ENCODE results near the gene BCL2L13.
"Not testable (repeated sequence)": the region's sequence is repeated elsewhere in the genome, so short reads cannot be mapped to it uniquely, and the experiment has no call there.

The BCL2L13 gene

GRCh38 chr22:17695986-17696385 lies 57.4 kb downstream of the BCL2L13 start:
- no peak for DNase-seq

DNA sequence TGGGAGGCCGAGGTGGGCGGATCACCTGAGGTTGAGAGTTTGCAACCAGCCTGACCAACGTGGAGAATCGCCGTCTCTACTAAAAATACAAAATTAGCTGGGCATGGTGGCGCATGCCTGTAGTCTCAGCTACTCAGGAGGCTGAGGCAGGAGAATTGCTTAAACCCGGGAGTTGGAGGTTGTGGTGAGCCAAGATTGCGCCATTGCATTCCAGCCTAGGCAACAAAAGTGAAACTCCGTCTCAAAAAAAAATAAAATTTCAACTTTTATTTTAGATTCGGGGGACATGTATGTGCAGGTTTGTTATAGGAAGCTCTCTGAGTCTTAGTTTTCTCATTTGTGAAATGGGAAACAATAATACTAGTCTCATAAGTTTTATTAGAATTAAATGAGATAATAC lies 58.6 kb downstream of the BCL2L13 start:
- not testable (repeated sequence) for DNase-seq

GRCh38 chr22:17698276-17698675 lies 59.7 kb downstream of the BCL2L13 start:
- DNase-seq = not testable (repeated sequence)

GRCh38 chr22:17698948-17699347 lies 60.4 kb downstream of the BCL2L13 start:
- DNase-seq = no peak

GRCh38 chr22:17699696-17700340 lies 61.3 kb downstream of the BCL2L13 start:
- no peak for DNase-seq

DNA sequence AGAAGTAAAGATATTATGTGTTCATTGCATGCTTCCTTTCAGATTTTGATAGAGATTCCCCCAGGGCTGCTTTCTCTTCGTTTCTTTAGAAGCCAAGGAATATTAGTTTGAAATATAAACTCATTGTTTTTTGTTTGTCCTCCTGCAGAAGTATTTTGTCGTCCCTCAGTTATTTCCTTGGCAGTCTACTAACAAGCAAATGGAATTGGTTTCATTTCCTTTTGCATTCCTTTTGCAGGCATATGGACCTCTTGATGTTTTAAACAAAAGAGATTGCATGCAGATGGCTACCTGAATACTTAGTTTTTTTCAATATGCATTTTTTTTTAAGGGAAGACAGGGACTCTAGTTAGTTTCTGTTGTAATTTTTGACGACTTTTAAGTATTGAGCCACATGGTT lies 62.2 kb downstream of the BCL2L13 start:
- DNase-seq = no peak

DNA sequence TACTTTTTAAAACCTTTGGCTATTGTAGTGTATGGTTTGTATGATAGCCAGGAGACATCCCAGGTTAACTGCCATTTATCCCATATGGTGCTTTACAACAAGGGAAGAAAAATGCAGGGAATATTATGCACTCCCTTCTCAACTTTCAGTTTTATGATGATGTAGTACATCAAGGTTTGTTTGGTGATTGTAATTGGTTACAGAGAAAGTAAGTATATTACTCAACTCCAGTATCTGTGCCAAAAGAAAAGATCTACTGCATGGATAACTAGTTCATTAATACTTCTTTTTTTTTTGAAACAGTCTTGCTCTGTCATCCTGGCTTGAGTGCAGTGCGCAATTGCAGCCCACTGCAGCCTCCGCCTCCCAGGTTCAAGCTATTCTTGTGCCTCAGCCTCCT lies 65.3 kb downstream of the BCL2L13 start:
- DNase-seq = no peak

DNA sequence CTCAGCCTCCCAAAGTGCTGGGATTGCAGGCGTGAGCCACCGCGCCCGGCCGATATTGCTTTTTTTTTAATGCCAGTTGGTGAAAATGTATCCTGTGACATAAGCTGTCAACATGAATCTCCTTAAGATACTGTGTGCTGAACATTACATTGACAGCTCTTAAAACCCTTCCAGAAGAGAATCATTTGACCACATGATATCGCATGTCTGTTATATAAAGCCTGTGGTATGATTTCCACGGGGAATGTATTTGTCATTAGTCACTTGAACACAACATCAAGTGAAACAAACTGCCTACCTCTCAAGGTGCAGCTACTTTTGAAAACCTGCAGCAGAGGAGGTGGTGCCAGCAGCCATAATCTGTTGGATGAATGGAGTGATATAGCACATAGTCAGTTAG lies 67.0 kb downstream of the BCL2L13 start:
- DNase-seq = no peak

- DNase-seq = no peak
Measured at GRCh38 chr22:17705951-17706900, 67.7 kb downstream of the BCL2L13 start.

DNA sequence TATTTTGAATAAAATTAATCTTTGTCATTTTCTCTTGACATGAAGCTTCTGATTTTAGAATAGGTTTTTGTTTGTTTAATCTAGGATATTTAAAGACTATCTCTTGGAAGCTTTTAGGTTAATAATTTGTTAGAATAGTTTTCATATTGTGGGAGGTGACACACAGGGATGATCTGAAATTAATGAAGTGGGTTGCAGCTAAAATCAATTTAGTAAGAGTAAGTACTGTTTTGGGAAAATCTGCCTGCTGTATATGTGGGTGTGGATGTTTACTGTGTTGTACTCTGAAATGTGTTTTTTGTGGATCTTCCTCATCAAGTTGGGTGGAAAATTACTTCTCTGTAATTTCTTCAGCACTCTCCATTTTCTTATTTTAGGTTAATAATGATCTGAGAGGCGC lies 68.4 kb downstream of the BCL2L13 start:
- no peak for DNase-seq

DNA sequence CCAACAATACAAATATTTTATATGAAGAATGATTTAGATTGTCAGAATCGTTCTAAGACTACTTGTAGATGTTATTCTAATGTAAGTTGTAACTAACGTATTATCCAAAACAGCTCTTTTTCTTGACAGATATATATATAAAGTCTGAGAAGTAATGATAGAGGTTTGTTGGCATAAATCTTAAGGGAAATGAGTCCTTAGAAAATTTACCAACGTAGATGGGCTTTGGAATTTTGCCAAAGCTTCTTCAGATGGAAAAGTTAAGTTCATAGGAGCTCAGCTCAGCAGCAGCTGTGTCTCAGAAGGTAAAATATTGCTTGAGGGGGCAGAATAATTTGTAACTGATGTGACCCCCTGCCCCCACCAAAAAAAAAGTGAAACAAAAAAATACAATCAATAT lies 69.0 kb downstream of the BCL2L13 start:
- no peak for DNase-seq

GRCh38 chr22:17710023-17710422 lies 71.5 kb downstream of the BCL2L13 start:
- no peak for DNase-seq

DNA sequence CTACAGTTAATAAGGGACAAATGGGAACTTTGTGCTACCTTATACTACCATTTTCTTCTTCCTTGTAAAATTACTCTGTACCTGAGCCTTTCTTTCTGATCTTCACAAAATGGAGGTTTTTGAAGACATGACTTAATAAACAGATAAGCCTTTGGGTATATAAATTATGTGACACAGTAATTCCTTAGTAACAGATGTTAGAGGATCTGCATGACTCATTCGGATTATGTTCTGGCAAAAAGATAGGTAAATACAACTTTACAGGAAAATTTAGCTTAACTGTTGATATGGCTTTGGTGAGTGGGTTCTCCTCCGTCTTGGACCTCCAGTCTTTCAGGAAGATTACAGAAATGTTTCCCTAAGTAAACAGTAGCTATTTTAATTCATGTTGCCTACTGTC lies 73.9 kb downstream of the BCL2L13 start:
- DNase-seq = no peak

GRCh38 chr22:17716529-17716928 lies 78.0 kb downstream of the BCL2L13 start:
- DNase-seq = no peak

DNA sequence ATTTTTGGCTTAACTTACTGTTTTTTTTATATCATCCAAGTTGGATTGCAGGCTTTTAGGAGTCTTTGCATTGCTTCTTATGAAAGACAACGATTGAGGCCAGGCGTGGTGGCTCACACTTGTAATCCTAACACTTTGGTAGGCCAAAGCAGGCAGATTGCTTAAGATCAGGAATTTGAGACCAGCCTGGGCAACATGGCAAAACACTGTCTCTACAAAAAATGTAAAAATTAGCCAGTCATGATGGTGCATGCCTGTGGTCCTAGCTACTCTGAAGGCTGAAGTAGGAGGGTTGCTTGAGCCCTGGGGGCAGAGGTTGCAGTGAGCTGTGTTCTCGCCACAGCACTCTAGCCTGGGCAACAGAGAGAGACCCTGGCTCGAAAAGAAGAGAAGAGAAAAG lies 79.2 kb downstream of the BCL2L13 start:
- no peak for DNase-seq

GRCh38 chr22:17719911-17720310 lies 81.4 kb downstream of the BCL2L13 start:
- DNase-seq = no peak

GRCh38 chr22:17724241-17724640 lies 85.7 kb downstream of the BCL2L13 start:
- DNase-seq = no peak

DNA sequence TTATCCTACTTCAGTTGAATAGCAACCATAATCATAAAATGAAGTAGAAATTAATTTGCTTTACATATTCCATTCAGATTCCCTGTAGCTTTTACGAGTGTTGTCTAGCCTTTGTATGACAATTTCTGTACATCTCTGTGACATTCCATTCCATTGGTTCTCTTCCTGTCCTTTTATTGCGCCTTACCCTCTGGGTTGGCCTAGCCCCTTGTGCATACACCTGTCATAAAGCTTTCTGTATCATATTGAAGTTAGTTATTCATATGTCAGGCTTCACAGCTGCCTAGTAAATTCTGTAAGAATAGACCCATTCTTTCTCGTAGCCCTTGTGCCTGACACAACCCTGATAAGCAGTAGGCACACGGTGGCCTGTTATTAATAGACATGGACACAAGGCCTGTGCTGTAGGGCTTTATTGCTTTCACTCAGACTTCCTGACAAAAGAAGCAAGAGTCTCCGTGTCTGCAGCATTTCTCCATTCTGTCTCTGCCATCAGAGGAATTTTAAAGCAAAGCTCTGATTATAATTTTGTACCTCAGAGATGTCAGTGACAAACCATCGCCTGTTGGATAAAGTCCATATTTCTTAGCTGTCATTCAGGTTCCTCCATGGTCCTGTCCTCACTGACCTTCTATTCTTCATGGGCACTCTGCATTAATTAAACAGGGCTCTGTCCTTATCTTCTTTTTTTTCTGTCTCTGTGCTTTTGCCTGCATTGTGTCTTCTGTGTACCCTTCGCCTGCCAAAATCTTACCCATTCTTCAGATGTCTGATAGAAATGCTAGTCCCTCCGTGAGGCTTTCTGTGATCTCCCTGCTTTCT lies 86.3 kb downstream of the BCL2L13 start:
- DNase-seq = no peak

- no peak for DNase-seq
Measured at GRCh38 chr22:17725500-17725796, 86.9 kb downstream of the BCL2L13 start.

DNA sequence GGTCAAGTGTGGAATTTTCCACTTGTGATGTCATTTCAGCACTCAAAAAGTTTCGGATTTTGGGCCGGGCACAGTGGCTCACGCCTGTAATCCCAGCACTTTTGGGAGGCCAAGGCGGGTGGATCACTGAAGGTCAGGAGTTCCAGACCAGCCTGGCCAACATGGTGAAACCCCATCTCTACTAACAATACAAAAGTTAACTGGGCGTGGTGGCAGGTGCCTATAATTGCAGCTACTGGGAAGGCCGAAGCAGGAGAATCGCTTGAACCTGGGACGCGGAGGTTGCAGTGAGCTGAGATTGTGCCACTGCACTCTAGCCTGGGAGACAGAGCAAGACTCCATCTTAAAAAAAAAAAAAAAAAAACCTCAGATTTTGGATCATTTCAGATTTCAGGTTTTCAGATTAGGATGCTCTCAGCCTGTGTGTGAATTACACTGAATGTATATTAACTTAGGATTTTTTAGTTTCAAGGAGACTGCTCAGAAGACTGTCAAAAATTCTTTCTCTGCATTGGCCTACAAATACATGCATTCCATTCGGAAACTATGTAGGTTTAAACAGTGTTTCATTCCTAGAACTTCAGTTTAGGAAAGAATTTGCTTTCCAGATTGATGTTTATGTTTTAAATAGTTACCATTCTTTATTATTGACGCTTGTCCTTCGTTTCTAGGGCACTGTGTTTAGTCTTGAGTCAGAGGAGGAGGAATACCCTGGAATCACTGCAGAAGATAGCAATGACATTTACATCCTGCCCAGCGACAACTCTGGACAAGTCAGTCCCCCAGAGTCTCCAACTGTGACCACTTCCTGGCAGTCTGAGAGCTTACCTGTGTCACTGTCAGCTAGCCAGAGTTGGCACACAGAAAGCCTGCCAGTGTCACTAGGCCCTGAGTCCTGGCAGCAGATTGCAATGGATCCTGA lies 87.7 kb downstream of the BCL2L13 start:
- DNase-seq = no peak

GRCh38 chr22:17726928-17727897 lies 88.7 kb downstream of the BCL2L13 start:
- no peak for DNase-seq

Data from effector CD8-positive, alpha-beta T cell (primary cell).